ENCODE results near the gene RAPGEF4. TPM values are rescaled to one million over a fixed set of nuclear protein-coding genes. Genes with fewer than 3 reads are reported as not detected.

The RAPGEF4 gene
- total and polyA plus RNA-seq, 2 donors (not counting 1 experiment from before 2014, with no cell fraction given): 0.22 to 0.30 TPM

DNA sequence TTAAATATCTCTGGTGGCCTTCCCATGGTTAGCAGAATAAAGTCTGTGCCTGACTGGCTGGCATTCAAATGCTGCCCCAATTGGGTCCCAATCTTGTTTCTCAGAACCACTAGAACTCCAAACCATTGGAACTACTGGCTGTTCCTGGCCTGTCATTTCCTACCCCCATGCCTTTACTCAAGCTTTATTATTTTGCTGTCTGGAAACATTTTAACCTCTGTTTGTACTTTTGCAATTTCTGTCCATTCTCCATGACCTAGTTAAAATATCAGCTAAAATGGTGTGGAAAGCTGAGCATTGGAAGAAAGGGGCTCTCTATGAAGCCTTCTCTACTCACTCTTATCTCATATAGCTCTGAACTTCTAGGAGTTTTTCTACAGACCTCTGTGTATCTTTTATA, 38.7 kb downstream of the RAPGEF4 start:
- Mint-ChIP-seq H3K27ac (no peak overlapping the region), H3K9me3 (ENCODE audit: insufficient read depth) (no peaks in the 10 kb centered on the region), H3K4me3 (no peak overlapping the region), H3K4me1 (no peaks in the 10 kb centered on the region), H3K27me3 (peaks cover 15% of the 10 kb centered on the region)
- Histone ChIP-seq H3K27me3 (replicated peaks in 1 of 4; ENCODE audit: control extremely low read depth in 1 of 4, control insufficient read depth in 3 of 4, insufficient read depth in 4 of 4, low read length in 3 of 4) (no peaks in the 10 kb centered on the region), H3K9ac (ENCODE audit: low read length) (no peak overlapping the region), H3K36me3 (replicated peaks in 1 of 2; ENCODE audit: control extremely low read depth in 1 of 2, control insufficient read depth in 1 of 2, extremely low read depth in 1 of 2, insufficient read depth in 2 of 2, low read length in 1 of 2) (no peaks in the 10 kb centered on the region), H4K20me1 (ENCODE audit: control insufficient read depth, insufficient read depth, low read length, poor library complexity, severe bottlenecking) (no peaks in the 10 kb centered on the region), H3K79me2 (ENCODE audit: control insufficient read depth, insufficient read depth, low read length) (no peaks in the 10 kb centered on the region), H3K9me3 (ENCODE audit: control extremely low read depth in 1 of 3, control insufficient read depth in 2 of 3, insufficient read depth in 1 of 3, low read length in 2 of 3) (no peaks in the 10 kb centered on the region), H2AFZ (ENCODE audit: insufficient read depth, low read depth, low read length, poor library complexity, severe bottlenecking) (no peak overlapping the region), H3K4me3 (ENCODE audit: control extremely low read depth in 1 of 5, extremely low read depth in 1 of 5, insufficient read depth in 1 of 5, low read depth in 2 of 5, low read length in 4 of 5) (no peak overlapping the region), H3K27ac (ENCODE audit: low read length in 2 of 2) (no peak overlapping the region), H3K4me2 (replicated peaks; ENCODE audit: low read depth, low read length, poor library complexity, severe bottlenecking) (no peak overlapping the region), H3K4me1 (ENCODE audit: control insufficient read depth in 2 of 2, insufficient read depth in 2 of 2, low read length in 2 of 2) (no peaks in the 10 kb centered on the region)
- TF ChIP-seq, protein P1, sequence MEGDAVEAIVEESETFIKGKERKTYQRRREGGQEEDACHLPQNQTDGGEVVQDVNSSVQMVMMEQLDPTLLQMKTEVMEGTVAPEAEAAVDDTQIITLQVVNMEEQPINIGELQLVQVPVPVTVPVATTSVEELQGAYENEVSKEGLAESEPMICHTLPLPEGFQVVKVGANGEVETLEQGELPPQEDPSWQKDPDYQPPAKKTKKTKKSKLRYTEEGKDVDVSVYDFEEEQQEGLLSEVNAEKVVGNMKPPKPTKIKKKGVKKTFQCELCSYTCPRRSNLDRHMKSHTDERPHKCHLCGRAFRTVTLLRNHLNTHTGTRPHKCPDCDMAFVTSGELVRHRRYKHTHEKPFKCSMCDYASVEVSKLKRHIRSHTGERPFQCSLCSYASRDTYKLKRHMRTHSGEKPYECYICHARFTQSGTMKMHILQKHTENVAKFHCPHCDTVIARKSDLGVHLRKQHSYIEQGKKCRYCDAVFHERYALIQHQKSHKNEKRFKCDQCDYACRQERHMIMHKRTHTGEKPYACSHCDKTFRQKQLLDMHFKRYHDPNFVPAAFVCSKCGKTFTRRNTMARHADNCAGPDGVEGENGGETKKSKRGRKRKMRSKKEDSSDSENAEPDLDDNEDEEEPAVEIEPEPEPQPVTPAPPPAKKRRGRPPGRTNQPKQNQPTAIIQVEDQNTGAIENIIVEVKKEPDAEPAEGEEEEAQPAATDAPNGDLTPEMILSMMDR (IDR thresholded peaks at IDR 0.05): no peak
- TF ChIP-seq EZH2 (IDR thresholded peaks at IDR 0.05; ENCODE audit: borderline replicate concordance, insufficient read depth, low read depth, low read length, poor library complexity, severe bottlenecking): no peak
- CTCF ChIA-PET: no interaction called here
- POLR2A ChIA-PET: no interaction called here
- no peak for DNase-seq
- intact Hi-C loops (cut with micrococcal nuclease): no loop called here
- no peak for ATAC-seq (ENCODE audit: low read depth)

DNA sequence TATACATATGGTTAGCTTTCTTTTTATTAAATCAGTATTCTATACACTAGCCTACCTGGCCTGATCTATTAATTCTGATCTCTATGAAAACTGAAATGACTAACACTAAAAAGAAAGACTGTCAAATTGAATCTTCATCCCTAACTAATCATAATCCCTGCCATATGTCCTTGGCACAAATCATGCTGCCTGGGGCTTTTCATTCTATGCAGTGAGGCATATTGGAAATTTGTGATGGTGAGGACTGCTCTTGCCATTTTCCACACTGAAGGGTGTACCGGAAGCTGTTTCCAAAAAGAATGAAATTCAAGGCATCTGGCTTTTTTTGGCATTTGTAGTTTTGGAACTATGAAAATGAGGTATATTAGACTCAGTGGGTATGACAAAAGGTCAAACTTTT, 39.7 kb downstream of the RAPGEF4 start:
- H3K27ac Mint-ChIP-seq: no peak overlapping the region
- DNase-seq: no peak
- no peaks in the 10 kb centered on the region for H3K27me3 ChIP-seq (replicated peaks in 1 of 4; ENCODE audit: control extremely low read depth in 1 of 4, control insufficient read depth in 3 of 4, insufficient read depth in 4 of 4, low read length in 3 of 4)
- H4K20me1 ChIP-seq (ENCODE audit: control insufficient read depth, insufficient read depth, low read length, poor library complexity, severe bottlenecking): no peaks in the 10 kb centered on the region
- no peak overlapping the region for H3K4me3 Mint-ChIP-seq
- H3K9me3 ChIP-seq (ENCODE audit: control extremely low read depth in 1 of 3, control insufficient read depth in 2 of 3, insufficient read depth in 1 of 3, low read length in 2 of 3): no peaks in the 10 kb centered on the region
- H3K36me3 ChIP-seq (replicated peaks in 1 of 2; ENCODE audit: control extremely low read depth in 1 of 2, control insufficient read depth in 1 of 2, extremely low read depth in 1 of 2, insufficient read depth in 2 of 2, low read length in 1 of 2): no peaks in the 10 kb centered on the region
- no peak for ATAC-seq (ENCODE audit: low read depth)
- H3K4me1 ChIP-seq (ENCODE audit: control insufficient read depth in 2 of 2, insufficient read depth in 2 of 2, low read length in 2 of 2): no peaks in the 10 kb centered on the region
- no peak overlapping the region for H3K4me2 ChIP-seq (replicated peaks; ENCODE audit: low read depth, low read length, poor library complexity, severe bottlenecking)
- WGBS (ENCODE audit: insufficient coverage): 100% methylated on average over 1 of the region's 1 CpG
- H3K79me2 ChIP-seq (ENCODE audit: control insufficient read depth, insufficient read depth, low read length): no peaks in the 10 kb centered on the region
- peaks cover 23% of the 10 kb centered on the region for H3K27me3 Mint-ChIP-seq
- H2AFZ ChIP-seq (ENCODE audit: insufficient read depth, low read depth, low read length, poor library complexity, severe bottlenecking): no peak overlapping the region
- CTCF ChIA-PET: no interaction called here
- POLR2A ChIA-PET: no interaction called here
- TF ChIP-seq, protein P1 (IDR thresholded peaks at IDR 0.05): no peak
- TF ChIP-seq EZH2 (IDR thresholded peaks at IDR 0.05; ENCODE audit: borderline replicate concordance, insufficient read depth, low read depth, low read length, poor library complexity, severe bottlenecking): no peak
- intact Hi-C loops (cut with micrococcal nuclease): no loop called here
- no peaks in the 10 kb centered on the region for H3K9me3 Mint-ChIP-seq (ENCODE audit: insufficient read depth)
- no peaks in the 10 kb centered on the region for H3K4me1 Mint-ChIP-seq
- no peak overlapping the region for H3K4me3 ChIP-seq (ENCODE audit: control extremely low read depth in 1 of 5, extremely low read depth in 1 of 5, insufficient read depth in 1 of 5, low read depth in 2 of 5, low read length in 4 of 5)
- H3K9ac ChIP-seq (ENCODE audit: low read length): no peak overlapping the region
- no peak overlapping the region for H3K27ac ChIP-seq (ENCODE audit: low read length in 2 of 2)

Data from B cell (primary cell).